D721Med (cell line): ENCODE data around the gene CARD8.

Experiments used
- DNase-seq: peaks from one replicate; pipeline ENCODE4 v3.0.0; 2011; ENCODE audit warnings: low spot score; ENCODE audit not compliant: insufficient read length
- FAIRE-seq: peaks from 2 replicates; lab custom pipeline; 2011; peaks lifted over from hg19 to GRCh38; lab: Jason Lieb, UNC
- TF ChIP-seq, protein P1 (sequence below): IDR thresholded peaks from 2 replicates; pipeline ENCODE4 v1.5.1; 2012; ENCODE audit warnings: mild to moderate bottlenecking, control low read depth; ENCODE audit not compliant: insufficient read depth; ENCODE audit errors: missing control alignments

The CARD8 gene, protein sequence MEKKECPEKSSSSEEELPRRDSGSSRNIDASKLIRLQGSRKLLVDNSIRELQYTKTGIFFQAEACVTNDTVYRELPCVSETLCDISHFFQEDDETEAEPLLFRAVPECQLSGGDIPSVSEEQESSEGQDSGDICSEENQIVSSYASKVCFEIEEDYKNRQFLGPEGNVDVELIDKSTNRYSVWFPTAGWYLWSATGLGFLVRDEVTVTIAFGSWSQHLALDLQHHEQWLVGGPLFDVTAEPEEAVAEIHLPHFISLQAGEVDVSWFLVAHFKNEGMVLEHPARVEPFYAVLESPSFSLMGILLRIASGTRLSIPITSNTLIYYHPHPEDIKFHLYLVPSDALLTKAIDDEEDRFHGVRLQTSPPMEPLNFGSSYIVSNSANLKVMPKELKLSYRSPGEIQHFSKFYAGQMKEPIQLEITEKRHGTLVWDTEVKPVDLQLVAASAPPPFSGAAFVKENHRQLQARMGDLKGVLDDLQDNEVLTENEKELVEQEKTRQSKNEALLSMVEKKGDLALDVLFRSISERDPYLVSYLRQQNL

DNA sequence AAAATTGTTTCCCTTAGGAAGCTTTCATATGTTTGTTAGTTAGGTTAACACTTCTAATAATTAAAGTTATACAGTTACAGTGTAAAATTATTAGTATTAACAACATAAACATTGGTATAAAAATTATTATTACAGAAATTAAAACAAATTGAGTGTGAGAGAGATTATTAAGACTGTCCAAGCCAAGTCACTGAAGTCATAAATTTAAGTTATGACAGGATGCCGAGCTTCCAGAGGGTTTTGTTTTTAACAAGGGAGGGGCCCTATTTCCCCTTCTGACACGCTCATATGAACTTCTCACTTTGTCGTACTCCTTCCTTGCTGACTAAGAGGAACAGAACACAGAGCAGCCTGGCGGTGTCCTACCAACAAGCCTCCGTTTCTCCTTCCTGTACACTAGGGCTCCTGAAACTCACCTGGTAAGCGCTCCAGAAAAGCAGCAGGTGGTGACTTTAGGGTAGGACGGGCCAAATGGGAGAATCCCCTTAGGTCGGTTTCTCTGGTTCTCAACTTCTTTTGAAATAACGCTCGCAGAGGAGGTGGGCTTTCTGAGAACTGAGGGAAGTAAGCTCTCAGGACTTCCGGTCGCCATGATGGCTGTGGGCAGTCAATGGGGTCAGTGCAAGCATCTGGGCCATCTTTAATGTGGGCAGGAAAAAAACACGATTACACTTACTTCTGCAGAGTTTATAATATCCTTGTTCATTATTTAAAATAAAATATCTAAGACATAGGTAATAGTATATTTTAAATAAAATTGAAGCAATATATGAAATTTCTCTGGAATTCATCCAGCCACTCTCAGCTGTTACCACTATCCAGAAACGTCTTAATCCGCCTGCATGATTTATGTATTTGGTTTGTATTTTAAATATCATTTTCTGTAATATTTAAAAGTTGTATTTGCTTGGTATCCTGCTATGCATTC is at the start of gene CARD8:
Gene CARD8, minus strand, starts transcription at position 537 of the 928 bp plus-strand sequence. CDS start 14,892 bp downstream, outside the sequence.
- FAIRE-seq (no peak), DNase-seq (no peak)
- TF ChIP-seq, protein P1, sequence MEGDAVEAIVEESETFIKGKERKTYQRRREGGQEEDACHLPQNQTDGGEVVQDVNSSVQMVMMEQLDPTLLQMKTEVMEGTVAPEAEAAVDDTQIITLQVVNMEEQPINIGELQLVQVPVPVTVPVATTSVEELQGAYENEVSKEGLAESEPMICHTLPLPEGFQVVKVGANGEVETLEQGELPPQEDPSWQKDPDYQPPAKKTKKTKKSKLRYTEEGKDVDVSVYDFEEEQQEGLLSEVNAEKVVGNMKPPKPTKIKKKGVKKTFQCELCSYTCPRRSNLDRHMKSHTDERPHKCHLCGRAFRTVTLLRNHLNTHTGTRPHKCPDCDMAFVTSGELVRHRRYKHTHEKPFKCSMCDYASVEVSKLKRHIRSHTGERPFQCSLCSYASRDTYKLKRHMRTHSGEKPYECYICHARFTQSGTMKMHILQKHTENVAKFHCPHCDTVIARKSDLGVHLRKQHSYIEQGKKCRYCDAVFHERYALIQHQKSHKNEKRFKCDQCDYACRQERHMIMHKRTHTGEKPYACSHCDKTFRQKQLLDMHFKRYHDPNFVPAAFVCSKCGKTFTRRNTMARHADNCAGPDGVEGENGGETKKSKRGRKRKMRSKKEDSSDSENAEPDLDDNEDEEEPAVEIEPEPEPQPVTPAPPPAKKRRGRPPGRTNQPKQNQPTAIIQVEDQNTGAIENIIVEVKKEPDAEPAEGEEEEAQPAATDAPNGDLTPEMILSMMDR = no peak

DNA sequence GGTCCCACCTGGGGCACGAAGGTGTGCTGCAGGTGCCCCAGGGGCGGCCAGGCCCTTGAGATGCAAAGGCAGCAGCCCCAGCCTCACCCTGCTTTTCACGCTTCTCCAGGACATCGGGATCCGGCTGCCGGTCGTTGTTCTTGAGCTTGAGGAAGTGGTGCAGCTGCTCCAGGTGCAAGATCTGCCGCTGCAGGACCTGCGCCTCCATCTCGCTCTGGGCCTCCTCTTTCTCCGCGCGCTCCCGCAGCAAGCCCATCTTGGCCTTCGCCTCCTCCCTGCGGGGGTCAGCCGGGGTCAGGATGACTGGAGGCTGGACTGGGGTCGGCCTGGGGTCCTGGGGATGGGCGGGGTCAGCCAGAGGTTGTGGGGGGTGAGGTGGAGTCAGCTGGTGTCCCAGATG is 48.2 kb upstream of the CARD8 start:
- TF ChIP-seq, protein P1 = no peak
- FAIRE-seq (no peak), DNase-seq (no peak)

DNA sequence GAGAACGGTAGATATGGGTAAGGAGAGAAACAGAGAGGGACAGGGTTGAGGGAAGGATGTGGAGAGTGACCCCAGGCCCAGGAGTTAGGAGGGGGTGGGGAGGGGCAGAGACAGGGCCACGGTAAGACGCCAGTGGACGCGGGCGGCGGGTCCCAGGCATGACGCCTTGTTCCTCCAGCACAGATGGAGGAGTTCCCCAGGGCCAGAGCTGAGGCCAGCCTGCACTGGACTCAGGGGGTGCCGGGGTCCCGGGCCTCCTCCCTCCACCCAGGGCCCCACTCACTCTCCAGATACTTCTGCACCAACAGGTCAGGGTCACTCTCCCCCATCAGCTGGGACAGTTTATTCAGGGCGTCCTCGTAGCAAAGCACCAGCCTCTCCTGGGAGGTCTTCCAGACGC is 47.7 kb upstream of the CARD8 start:
- no peak for FAIRE-seq
- DNase-seq = no peak
- TF ChIP-seq, protein P1 = no peak

DNA sequence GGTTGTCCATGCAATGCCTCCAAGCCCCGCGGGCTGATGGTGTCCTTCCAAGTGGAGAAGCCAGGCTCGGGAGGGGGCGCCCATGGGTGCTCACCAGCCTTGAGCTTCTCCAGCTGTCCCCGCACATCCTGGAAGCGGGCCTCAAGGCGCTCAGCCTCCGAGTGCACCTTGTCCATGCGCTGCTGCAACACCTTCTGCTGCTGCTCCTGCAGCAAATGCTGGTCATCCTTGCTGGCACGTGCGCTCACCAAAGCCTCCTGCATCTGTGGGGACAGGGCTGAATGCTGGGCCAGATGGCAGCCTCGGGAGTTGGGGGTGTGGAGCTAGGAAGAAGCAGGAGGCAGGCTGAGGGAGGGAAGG is 46.9 kb upstream of the CARD8 start:
- TF ChIP-seq, protein P1 = no peak
- DNase-seq (no peak), FAIRE-seq (no peak)

DNA sequence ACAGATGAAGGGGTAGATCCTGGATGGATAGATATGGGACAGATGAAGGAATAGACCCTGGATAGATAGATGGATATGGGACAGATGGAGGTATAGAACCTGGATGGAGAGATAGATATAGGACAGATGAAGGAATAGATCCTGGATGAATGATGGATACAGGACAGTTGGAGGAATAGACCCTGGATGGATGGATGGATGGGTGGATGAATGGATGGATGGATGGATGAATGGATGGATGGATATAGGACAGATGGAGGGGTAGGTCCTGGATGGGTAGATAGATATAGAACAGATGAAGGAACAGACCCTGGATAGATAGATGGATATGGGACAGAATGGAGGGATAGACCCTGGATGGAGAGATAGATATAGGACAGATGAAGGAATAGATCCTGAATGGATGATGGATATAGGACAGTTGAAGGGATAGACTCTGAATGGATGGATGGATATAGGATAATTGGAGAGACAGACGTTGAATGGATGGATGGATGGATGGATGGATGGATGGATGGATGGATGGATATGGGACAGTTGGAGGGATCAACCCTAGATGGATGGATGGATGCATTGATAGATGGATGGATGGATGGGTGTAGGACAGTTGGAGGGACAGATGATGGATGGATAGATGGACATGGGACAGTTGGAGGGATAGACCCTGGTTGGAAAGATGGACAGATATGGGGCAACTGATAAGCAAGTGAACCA is 46.3 kb upstream of the CARD8 start:
- DNase-seq (no peak), FAIRE-seq (no peak)
- TF ChIP-seq, protein P1 = no peak

DNA sequence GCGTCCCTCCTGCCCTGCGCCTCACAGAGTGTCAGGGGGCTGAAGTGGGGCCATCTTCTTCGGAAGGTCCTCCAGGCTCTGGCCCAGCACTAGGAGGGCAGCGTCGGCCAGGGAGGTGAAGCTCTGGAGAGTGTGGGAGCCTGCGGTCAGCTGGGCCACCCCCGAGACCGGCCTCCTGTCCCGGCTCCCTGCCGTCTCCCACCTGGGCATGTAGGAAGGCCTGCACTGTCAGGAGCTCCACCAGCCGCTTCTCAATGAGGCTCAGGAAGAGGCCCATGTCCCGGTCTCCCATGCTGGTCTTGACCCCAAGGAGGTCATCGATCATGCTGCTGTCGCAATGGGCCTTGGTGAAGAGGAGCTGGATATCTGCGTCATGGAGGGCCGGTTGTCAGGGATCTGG is 42.3 kb upstream of the CARD8 start:
- FAIRE-seq = no peak
- TF ChIP-seq, protein P1 = no peak

More for the DNA sequence above, 42.3 kb upstream of the CARD8 start:
- DNase-seq = no peak
